LNCaP clone FGC (cell line): ENCODE results near the gene CEP72.

Experiments
- DNase-seq: peaks from one replicate; pipeline ENCODE4 v3.0.0-alpha.2; 2011; ENCODE audit warnings: low read depth
- H3K4me3 ChIP-seq: 2 replicates; pipeline ENCODE4 v1.5.1; 2011; ENCODE audit warnings: mild to moderate bottlenecking, low read depth, low read length, control low read depth
- CTCF ChIP-seq: IDR thresholded peaks from 2 replicates; pipeline ENCODE4 v1.5.1; 2012; ENCODE audit warnings: mild to moderate bottlenecking; ENCODE audit not compliant: control insufficient read depth, insufficient read depth; ENCODE audit errors: extremely low read depth

CEP72 gene

GRCh38 chr5:608429-609370, 3.4 kb upstream of the CEP72 start:
- TF ChIP-seq CTCF = no peak
- no peak overlapping the region for H3K4me3 ChIP-seq
- DNase-seq = no peak

- no peak overlapping the region for H3K4me3 ChIP-seq
- no peak for TF ChIP-seq CTCF
- no peak for DNase-seq
Observed at GRCh38 chr5:609506-609905, 2.6 kb upstream of the CEP72 start.

- no peak for TF ChIP-seq CTCF
- no peak for DNase-seq
- no peak overlapping the region for H3K4me3 ChIP-seq
Observed at GRCh38 chr5:610011-610743, 2.0 kb upstream of the CEP72 start.

GRCh38 chr5:610744-611730, 1.1 kb upstream of the CEP72 start:
- DNase-seq = no peak
- no peak for TF ChIP-seq CTCF

GRCh38 chr5:612498-613424, 621 bp downstream of the CEP72 start:
- peak overlapping the region; percentile 72 for H3K4me3 ChIP-seq
- no peak for TF ChIP-seq CTCF
- DNase-seq = no peak

More at GRCh38 chr5:610744-611730, 1.1 kb upstream of the CEP72 start:
- H3K4me3 ChIP-seq = peak overlapping the region; percentile 72

- H3K4me3 ChIP-seq = no peak overlapping the region
- no peak for DNase-seq
- no peak for TF ChIP-seq CTCF
Observed at GRCh38 chr5:616484-617039, 4.4 kb downstream of the CEP72 start.
